ENCODE results near the gene LMF1.

LMF1 gene

DNA sequence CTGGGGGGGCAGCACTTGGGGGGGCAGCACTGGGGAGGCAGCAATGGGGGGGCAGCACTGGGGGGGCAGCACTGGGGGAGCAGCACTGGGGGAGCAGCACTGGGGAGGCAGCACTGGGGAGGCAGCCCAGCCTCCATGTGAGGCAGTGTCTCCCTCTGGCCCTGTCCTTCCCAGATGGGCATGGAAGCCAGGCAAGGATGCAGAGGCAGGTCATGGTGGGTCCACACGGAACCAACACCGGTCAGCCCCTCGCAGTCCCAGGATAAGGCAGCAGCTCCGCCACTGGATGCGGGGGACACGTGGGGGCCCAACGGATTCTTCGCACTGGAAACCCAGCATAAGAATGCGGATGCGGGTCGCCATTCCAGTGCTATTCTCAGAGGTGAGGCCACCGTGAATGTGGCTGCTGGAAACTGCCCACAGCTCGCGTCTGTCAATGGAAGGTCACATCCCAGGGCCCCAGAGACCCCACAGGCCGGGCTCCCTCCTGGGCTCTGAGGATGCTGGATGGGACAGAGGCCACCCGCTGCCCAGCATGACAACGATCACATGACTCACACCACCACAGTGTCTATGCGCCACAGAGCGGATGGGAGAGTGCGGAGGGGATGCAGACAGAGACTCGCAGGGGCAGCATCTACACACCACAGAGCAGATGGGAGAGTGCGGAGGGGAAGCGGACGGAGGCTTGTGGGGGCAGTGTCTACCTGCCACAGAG lies 59.0 kb downstream of the LMF1 start:
- no peak overlapping the region for H3K4me3 ChIP-seq (ENCODE audit: low read depth, low read length)
- TF ChIP-seq, protein P1, sequence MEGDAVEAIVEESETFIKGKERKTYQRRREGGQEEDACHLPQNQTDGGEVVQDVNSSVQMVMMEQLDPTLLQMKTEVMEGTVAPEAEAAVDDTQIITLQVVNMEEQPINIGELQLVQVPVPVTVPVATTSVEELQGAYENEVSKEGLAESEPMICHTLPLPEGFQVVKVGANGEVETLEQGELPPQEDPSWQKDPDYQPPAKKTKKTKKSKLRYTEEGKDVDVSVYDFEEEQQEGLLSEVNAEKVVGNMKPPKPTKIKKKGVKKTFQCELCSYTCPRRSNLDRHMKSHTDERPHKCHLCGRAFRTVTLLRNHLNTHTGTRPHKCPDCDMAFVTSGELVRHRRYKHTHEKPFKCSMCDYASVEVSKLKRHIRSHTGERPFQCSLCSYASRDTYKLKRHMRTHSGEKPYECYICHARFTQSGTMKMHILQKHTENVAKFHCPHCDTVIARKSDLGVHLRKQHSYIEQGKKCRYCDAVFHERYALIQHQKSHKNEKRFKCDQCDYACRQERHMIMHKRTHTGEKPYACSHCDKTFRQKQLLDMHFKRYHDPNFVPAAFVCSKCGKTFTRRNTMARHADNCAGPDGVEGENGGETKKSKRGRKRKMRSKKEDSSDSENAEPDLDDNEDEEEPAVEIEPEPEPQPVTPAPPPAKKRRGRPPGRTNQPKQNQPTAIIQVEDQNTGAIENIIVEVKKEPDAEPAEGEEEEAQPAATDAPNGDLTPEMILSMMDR (IDR thresholded peaks at IDR 0.05; ENCODE audit: insufficient read depth, low read length, missing control alignments), result no peak
- ChIA-PET CTCF (no interaction called here), POLR2A (no interaction called here)
- no peak for DNase-seq (ENCODE audit: low read depth, low spot score)

DNA sequence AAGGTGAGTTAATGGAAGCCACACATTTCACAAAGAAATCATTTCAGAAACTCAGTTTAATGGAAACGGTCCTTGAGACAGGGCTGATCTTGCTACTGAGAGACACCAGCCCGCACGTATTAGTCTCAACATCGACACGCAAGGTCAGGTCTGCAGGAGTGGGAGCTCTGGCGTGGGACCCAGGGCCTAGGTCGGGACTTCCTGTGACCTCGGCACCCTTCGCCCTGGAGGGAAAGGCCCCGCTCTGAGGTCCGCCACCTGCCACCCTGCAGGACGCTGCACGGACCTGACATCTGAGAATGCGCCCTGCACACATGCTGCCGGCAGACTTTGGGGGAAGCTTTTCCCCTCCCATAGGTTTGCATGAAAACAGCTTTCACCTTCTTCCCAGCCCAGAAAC lies 59.7 kb downstream of the LMF1 start:
- CTCF ChIA-PET, result no interaction called here
- TF ChIP-seq, protein P1 (IDR thresholded peaks at IDR 0.05; ENCODE audit: insufficient read depth, low read length, missing control alignments), result no peak
- H3K4me3 ChIP-seq (ENCODE audit: low read depth, low read length), result no peak overlapping the region
- POLR2A ChIA-PET, result no interaction called here
- no peak for DNase-seq (ENCODE audit: low read depth, low spot score)

DNA sequence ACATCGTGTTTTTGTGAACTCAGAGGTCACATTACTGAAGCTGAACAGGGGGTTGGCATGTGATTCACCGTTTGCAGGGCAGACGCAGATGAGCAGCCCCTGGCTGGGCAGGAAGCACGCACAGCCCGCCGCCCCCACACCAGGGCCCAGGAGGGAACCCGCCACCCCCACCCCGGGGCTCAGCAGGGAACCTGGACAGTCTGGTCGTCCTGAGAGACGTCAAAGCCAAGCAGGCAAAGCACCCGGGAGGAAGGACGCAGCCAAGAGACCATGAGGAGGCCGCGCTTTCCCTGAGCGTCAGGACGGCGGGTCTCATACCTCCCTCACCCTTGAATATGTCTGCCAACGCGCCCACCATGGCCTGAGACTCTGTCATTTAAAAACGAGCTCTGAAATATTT lies 60.6 kb downstream of the LMF1 start:
- no peak overlapping the region for H3K4me3 ChIP-seq (ENCODE audit: low read depth, low read length)
- TF ChIP-seq, protein P1 (IDR thresholded peaks at IDR 0.05; ENCODE audit: insufficient read depth, low read length, missing control alignments), result no peak
- DNase-seq (ENCODE audit: low read depth, low spot score), result no peak
- ChIA-PET POLR2A (interaction anchor here (0.6 kb wide), 1 partner anchor 10 kb away, joined by 3 read pairs; no protein-coding TSS in a partner anchor), CTCF (no interaction called here)

DNA sequence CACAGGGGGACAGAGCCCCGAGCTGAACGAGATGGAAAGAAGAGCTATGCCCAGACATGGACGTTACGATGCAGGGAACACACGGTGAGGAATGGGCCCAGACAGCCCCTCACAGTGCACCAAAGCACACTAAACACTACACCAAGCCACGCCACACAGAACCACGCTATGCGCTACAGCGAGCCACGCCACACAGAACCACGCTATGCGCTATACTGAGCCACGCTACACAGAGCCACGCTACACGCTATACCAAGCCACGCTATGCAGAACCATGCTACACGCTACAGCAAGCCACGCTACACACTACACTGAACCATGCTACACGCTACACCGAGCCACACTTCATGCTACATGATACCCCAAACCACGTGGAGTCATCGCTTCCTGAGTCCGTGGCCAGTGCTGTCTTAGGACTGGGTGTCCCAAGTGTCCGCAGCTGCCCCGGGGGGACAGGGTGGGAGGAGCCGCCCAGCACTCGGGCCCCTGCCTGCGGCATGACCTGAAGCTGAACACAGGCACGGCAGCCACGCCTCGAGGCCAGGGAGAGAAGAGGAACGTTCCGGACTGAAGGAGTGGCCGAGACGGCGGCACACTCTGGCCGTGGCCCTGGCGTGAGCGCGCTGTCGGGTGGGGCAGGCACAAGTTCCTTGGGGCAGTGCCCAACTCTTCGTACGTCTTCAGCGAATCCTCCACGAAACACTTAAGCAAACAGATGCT lies 61.3 kb downstream of the LMF1 start:
- ChIA-PET POLR2A (interaction anchor here (0.6 kb wide), 1 partner anchor 10 kb away, joined by 3 read pairs; no protein-coding TSS in a partner anchor), CTCF (no interaction called here)
- TF ChIP-seq, protein P1 (IDR thresholded peaks at IDR 0.05; ENCODE audit: insufficient read depth, low read length, missing control alignments), result no peak
- no peak overlapping the region for H3K4me3 ChIP-seq (ENCODE audit: low read depth, low read length)
- no peak for DNase-seq (ENCODE audit: low read depth, low spot score)

DNA sequence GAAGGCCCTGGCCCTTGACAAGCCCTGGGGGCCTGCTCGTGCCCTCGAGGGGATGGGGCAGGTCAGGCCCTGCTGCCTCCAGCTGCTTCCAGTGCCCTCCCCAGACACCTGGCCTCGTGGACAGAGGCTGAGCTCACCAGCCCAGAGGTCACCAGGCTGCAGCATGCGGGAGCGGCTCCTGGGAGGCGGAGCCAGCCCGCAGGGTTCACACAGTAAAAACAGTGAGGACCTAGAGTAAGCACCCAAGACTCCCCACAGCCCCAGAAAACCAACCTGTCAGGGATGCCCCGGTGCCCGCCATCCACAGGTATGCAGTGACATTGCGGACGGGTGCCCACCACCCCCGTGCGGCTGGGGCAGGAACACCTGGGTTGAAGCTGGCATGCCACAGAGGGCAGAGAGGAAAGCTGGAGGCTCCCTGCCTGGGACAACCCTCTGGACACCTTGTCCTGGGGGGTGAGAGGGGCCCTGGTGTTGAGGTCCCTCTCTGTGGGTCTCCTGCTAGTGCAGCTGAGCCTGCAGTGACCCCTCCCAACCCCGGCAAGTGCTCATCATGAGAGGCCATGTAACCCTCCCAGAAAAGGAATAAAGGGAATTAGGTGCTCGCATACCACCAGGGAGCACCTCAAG lies 62.1 kb downstream of the LMF1 start:
- TF ChIP-seq, protein P1 (IDR thresholded peaks at IDR 0.05; ENCODE audit: insufficient read depth, low read length, missing control alignments), result no peak
- DNase-seq (ENCODE audit: low read depth, low spot score), result no peak
- H3K4me3 ChIP-seq (ENCODE audit: low read depth, low read length), result no peak overlapping the region
- ChIA-PET CTCF (no interaction called here), POLR2A (no interaction called here)

DNA sequence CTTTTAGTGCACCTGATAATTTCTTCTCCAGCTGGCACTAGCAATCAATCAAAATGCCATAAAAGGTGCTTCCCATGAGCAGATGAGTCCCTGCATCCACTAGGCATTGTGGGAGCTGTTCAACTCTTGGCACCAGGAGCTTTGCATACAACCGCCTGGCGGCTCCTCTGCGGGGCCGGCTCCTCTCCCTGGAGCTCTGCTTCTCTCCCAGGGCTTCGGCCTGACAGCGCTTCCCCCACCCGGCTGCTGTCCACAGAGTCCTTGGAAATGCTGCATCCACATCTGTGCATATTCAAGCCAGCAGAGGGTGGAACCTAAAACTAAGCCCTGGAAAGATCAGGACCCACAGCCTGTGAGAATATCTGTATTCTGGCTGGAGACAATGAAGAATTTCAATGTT lies 62.9 kb downstream of the LMF1 start:
- CTCF ChIA-PET, result no interaction called here
- POLR2A ChIA-PET, result no interaction called here
- TF ChIP-seq, protein P1 (IDR thresholded peaks at IDR 0.05; ENCODE audit: insufficient read depth, low read length, missing control alignments), result no peak
- no peak overlapping the region for H3K4me3 ChIP-seq (ENCODE audit: low read depth, low read length)
- no peak for DNase-seq (ENCODE audit: low read depth, low spot score)
